BJ (cell line): Measurements from ENCODE around the gene RERE. TPM values are rescaled to one million over a fixed set of nuclear protein-coding genes. Genes with fewer than 3 reads are reported as not detected.

Source experiments
- CTCF ChIA-PET: fragments of 350-600 bp; formaldehyde crosslinking; extraction: SDS; loops from one replicate; lab custom pipeline; 2021; ENCODE audit warnings: antibody characterized with exemption, inconsistent platforms; lab: Yijun Ruan, JAX
- POLR2A ChIA-PET: fragments of 300-600 bp; sonication (Branson Sonifier 250); formaldehyde crosslinking; extraction: SDS; loops from one replicate; lab custom pipeline; 2021; ENCODE audit warnings: antibody characterized with exemption; lab: Charles Lee
- DNase-seq: peaks from one replicate; pipeline ENCODE4 v3.0.0-alpha.2; 2011; ENCODE audit warnings: low read depth
- H3K27me3 ChIP-seq: 2 replicates; pipeline ENCODE4 v1.6.0; 2011; ENCODE audit warnings: low read length; ENCODE audit not compliant: control insufficient read depth, insufficient read depth
- H3K36me3 ChIP-seq: 2 replicates; pipeline ENCODE4 v1.5.1; 2011; ENCODE audit warnings: low read length; ENCODE audit not compliant: control insufficient read depth, insufficient read depth
- H3K4me3 ChIP-seq: 2 replicates; pipeline ENCODE4 v1.5.1; 2011; ENCODE audit warnings: low read depth, mild to moderate bottlenecking, control low read depth, low read length
- polyA plus RNA-seq: library from polyadenylated mRNA; depleted of rRNA; stranded (reverse); fragments of >200 nt; gene quantifications from 2 replicates; pipeline ENCODE4 v1.2.3, GENCODE V29; 2011
- TF ChIP-seq, protein P1 (sequence below): IDR thresholded peaks from 2 replicates; pipeline ENCODE4 v1.5.1; 2011; ENCODE audit warnings: low read depth, mild to moderate bottlenecking, control low read depth, inconsistent platforms, low read length, moderate library complexity; ENCODE audit not compliant: insufficient read depth

RERE gene
- polyA plus RNA-seq, 1 experiment: 3.8 TPM

DNA sequence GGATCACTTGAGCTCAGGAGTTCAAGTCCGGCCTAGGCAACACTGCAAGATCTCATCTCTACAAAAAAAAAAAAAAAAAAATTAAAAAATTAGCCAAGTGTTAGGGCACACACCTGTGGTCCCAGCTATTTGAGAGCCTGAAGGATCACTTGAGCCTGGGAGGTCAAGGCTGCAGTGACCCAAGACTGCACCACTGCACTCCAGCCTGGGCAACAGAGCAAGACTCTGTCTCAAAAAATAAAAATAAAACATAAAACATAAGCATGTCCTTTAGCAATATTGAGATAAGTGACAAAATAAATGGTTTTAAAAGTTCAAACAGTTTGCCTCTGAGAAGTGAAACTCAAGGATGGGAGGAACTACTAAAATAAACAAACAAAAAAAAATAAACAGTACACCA, 101.2 kb downstream of the RERE start:
- TF ChIP-seq, protein P1, sequence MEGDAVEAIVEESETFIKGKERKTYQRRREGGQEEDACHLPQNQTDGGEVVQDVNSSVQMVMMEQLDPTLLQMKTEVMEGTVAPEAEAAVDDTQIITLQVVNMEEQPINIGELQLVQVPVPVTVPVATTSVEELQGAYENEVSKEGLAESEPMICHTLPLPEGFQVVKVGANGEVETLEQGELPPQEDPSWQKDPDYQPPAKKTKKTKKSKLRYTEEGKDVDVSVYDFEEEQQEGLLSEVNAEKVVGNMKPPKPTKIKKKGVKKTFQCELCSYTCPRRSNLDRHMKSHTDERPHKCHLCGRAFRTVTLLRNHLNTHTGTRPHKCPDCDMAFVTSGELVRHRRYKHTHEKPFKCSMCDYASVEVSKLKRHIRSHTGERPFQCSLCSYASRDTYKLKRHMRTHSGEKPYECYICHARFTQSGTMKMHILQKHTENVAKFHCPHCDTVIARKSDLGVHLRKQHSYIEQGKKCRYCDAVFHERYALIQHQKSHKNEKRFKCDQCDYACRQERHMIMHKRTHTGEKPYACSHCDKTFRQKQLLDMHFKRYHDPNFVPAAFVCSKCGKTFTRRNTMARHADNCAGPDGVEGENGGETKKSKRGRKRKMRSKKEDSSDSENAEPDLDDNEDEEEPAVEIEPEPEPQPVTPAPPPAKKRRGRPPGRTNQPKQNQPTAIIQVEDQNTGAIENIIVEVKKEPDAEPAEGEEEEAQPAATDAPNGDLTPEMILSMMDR: no peak
- POLR2A ChIA-PET: no interaction called here
- H3K4me3 ChIP-seq: no peak overlapping the region
- H3K36me3 ChIP-seq: no peaks in the 10 kb centered on the region
- no peak for DNase-seq
- no peaks in the 10 kb centered on the region for H3K27me3 ChIP-seq
- CTCF ChIA-PET: interaction anchor here (0.6 to 1.3 kb wide), 3 partner anchors 10 to 155 kb away, joined by 3 to 6 read pairs (median 3); no protein-coding TSS in a partner anchor

DNA sequence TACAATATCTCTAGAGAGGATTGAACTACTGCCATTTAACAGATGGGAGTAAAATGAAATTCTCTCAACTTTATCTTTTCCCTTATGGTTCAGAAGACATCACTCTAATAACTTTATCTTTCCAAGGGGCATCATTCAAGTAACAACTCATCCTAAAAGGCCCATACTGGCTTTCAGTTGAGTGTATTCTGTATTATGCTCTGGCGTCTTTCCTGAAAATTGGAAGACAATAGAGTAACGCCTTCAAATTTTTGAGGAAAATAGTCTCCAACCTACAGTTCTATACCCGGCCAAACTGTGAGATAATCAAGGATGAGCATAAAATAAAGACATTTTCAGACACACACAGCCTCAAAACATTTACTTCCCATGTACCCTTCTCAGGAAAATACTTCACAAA, 103.3 kb downstream of the RERE start:
- H3K36me3 ChIP-seq: no peaks in the 10 kb centered on the region
- no peaks in the 10 kb centered on the region for H3K27me3 ChIP-seq
- H3K4me3 ChIP-seq: no peak overlapping the region
- POLR2A ChIA-PET: no interaction called here
- TF ChIP-seq, protein P1: no peak
- DNase-seq: no peak
- CTCF ChIA-PET: no interaction called here

DNA sequence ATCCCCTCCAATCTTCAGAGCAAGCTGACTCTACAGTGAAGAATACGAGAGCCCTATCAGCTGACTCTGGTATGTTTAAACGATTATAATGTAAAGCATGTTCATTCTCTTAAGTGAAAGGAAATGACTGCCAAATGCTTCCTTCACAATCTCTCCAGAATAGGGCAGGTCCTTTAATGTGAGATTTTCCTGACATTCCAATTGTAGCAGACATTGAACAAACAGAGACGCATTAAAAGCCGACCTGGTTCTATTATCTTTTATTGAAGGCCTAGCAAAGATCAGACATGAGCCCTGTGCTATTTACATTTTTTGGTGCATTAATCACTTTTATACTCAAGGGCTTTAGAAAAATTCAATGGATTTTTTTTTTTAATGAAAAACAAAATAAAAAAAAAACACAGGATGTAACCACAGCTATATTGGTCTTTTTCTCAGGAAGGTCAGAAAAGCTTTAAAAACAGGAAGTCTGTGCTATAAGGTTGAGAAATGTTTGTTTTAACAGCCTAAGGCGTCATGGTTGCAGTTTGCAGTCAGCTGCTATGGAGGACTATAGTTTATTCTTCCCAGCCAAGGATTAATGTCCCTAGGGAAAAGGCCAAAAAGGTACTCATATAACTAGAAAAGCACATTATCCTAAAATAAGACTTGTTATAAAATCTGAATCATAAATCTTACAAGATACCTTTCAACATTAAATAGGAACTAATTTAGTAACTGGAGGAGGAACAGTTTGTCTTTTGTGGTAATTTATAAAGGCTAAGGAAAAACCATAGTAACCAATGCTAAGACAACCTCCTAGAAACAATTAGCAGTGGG, 104.8 kb downstream of the RERE start:
- TF ChIP-seq, protein P1: no peak
- ChIA-PET CTCF (interaction anchor here (0.6 to 1.1 kb wide), 2 partner anchors 14 to 649 kb away, joined by 4 read pairs; no protein-coding TSS in a partner anchor), POLR2A (interaction anchor here (0.6 kb wide), 2 partner anchors 10 to 107 kb away, joined by 6 to 23 read pairs; no protein-coding TSS in a partner anchor)
- H3K27me3 ChIP-seq: no peaks in the 10 kb centered on the region
- no peak overlapping the region for H3K4me3 ChIP-seq
- DNase-seq: peak; percentile 67
- H3K36me3 ChIP-seq: no peaks in the 10 kb centered on the region

GRCh38 chr1:8711873-8712412, 105.5 kb downstream of the RERE start:
- CTCF ChIA-PET: interaction anchor here (1.1 kb wide), 1 partner anchor 15 kb away, joined by 4 read pairs; no protein-coding TSS in a partner anchor
- POLR2A ChIA-PET: interaction anchor here (0.6 kb wide), 1 partner anchor 108 kb away, joined by 6 read pairs; no protein-coding TSS in a partner anchor

DNA sequence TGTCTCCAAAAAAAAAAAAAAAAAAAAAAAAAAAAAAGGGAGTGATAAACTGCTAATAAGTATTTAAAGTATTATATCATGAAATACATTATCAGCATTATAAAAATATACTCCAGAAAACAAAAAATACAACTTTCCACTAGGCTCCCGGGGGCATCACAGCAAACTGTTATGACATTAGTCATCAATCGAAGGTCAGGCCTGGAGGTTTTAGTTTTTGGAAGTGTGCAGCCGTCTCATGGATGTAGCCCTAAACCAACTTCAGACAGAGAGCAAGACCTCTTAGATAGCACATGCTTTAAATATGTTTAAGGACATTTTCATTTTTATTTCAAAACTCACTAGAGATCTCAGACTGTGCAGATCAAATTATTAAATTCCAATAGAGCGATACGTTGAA, 106.3 kb downstream of the RERE start:
- Histone ChIP-seq H3K36me3 (no peaks in the 10 kb centered on the region), H3K27me3 (no peaks in the 10 kb centered on the region), H3K4me3 (no peak overlapping the region)
- ChIA-PET CTCF (no interaction called here), POLR2A (no interaction called here)
- no peak for DNase-seq
- TF ChIP-seq, protein P1: no peak

More at GRCh38 chr1:8711873-8712412, 105.5 kb downstream of the RERE start:
- Histone ChIP-seq H3K36me3 (no peaks in the 10 kb centered on the region), H3K4me3 (no peak overlapping the region), H3K27me3 (no peaks in the 10 kb centered on the region)
- no peak for DNase-seq
- TF ChIP-seq, protein P1: no peak
